Panc1 (cell line): ENCODE results near the gene UACA.

Source experiments
- TCF7L2 ChIP-seq: IDR thresholded peaks from 2 replicates; pipeline ENCODE4 v1.6.1; 2011; ENCODE audit warnings: mild to moderate bottlenecking, low read depth, low read length, inconsistent platforms
- TF ChIP-seq, protein P1 (sequence below): fragments of 450-650 bp; IDR thresholded peaks from 2 replicates; pipeline ENCODE4 v1.5.1; 2017; ENCODE audit warnings: mild to moderate bottlenecking

DNA sequence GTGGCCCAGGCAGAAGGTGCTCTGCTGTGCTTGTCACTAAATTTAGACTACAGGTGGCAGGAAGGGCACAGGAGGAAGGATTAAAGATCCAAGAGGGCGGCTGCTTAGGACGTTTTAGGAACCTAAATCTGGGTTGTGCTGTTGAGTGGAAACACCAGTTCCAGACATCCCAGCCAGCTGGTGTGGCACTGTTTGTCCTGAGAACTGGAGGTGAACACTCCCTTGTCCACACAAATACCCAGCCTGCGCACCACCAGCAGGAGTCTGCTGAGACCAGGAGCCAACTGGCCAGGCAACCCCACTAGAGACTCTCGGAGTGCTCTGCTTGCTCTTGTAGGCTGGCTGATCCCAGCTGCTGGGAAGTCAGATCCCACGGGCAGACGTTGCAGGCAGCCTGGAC is 30.3 kb upstream of the UACA start:
- TF ChIP-seq TCF7L2, result no peak
- TF ChIP-seq, protein P1, sequence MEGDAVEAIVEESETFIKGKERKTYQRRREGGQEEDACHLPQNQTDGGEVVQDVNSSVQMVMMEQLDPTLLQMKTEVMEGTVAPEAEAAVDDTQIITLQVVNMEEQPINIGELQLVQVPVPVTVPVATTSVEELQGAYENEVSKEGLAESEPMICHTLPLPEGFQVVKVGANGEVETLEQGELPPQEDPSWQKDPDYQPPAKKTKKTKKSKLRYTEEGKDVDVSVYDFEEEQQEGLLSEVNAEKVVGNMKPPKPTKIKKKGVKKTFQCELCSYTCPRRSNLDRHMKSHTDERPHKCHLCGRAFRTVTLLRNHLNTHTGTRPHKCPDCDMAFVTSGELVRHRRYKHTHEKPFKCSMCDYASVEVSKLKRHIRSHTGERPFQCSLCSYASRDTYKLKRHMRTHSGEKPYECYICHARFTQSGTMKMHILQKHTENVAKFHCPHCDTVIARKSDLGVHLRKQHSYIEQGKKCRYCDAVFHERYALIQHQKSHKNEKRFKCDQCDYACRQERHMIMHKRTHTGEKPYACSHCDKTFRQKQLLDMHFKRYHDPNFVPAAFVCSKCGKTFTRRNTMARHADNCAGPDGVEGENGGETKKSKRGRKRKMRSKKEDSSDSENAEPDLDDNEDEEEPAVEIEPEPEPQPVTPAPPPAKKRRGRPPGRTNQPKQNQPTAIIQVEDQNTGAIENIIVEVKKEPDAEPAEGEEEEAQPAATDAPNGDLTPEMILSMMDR, result no peak
